ENCODE results near the gene PARD6A. TPM values are rescaled to one million over a fixed set of nuclear protein-coding genes. Genes with fewer than 3 reads are reported as not detected.

PARD6A gene
- total RNA-seq, 1 donor from 2014 or later = 3.4 TPM

GRCh38 chr16:67658849-67659674 lies 1.7 kb upstream of the PARD6A start:
- Histone ChIP-seq H3K9me3 (replicated peaks) (no peaks in the 10 kb centered on the region), H3K27me3 (ENCODE audit: low read depth) (peaks cover 23% of the 10 kb centered on the region), H3K4me3 (peak overlapping the region; percentile 89), H3K4me1 (peaks cover 30% of the 10 kb centered on the region), H3K27ac (replicated peaks) (no peak overlapping the region), H3K36me3 (peaks cover 19% of the 10 kb centered on the region)
- TF ChIP-seq CTCF (IDR thresholded peaks at IDR 0.05; ENCODE audit: borderline replicate concordance) = no peak
- no peak for DNase-seq
- intact Hi-C loops (cut with micrococcal nuclease) = no loop called here

GRCh38 chr16:67659675-67660563 lies 841 bp upstream of the PARD6A start, which contains the start of gene ACD:
Gene ACD (minus strand): TSS chr16:67660260. CDS start chr16:67660220, 40 bp downstream.
- TF ChIP-seq CTCF (IDR thresholded peaks at IDR 0.05; ENCODE audit: borderline replicate concordance) = no peak
- peak within 1 kb of the TSS; percentile 97 for H3K27ac ChIP-seq (replicated peaks)
- peak within 1 kb of the TSS; percentile 89 for H3K4me3 ChIP-seq
- peaks cover 14% of the 10 kb centered on the region for H3K27me3 ChIP-seq (ENCODE audit: low read depth)
- H3K9me3 ChIP-seq (replicated peaks) = no peaks in the 10 kb centered on the region
- peak; percentile 89 for DNase-seq
- H3K4me1 ChIP-seq = peaks cover 30% of the 10 kb centered on the region
- intact Hi-C loops (cut with micrococcal nuclease) = no loop called here
- peaks cover 19% of the 10 kb centered on the region for H3K36me3 ChIP-seq

GRCh38 chr16:67661101-67661761 lies 471 bp downstream of the PARD6A start:
- peaks cover 39% of the 10 kb centered on the region for H3K4me1 ChIP-seq
- H3K27me3 ChIP-seq (ENCODE audit: low read depth) = peaks cover 1% of the 10 kb centered on the region
- intact Hi-C loops (cut with micrococcal nuclease) = no loop called here
- no peak for DNase-seq
- H3K9me3 ChIP-seq (replicated peaks) = no peaks in the 10 kb centered on the region
- peak overlapping the region; percentile 89 for H3K4me3 ChIP-seq
- TF ChIP-seq CTCF (IDR thresholded peaks at IDR 0.05; ENCODE audit: borderline replicate concordance) = no peak
- peaks cover 19% of the 10 kb centered on the region for H3K36me3 ChIP-seq
- H3K27ac ChIP-seq (replicated peaks) = peak overlapping the region; percentile 97

GRCh38 chr16:67661886-67662652 lies 1.3 kb downstream of the PARD6A start:
- H3K27ac ChIP-seq (replicated peaks) = no peak overlapping the region
- no peak for TF ChIP-seq CTCF (IDR thresholded peaks at IDR 0.05; ENCODE audit: borderline replicate concordance)
- H3K27me3 ChIP-seq (ENCODE audit: low read depth) = no peaks in the 10 kb centered on the region
- H3K4me1 ChIP-seq = peaks cover 48% of the 10 kb centered on the region
- H3K9me3 ChIP-seq (replicated peaks) = no peaks in the 10 kb centered on the region
- intact Hi-C loops (cut with micrococcal nuclease) = no loop called here
- no peak for DNase-seq
- H3K36me3 ChIP-seq = peaks cover 15% of the 10 kb centered on the region
- H3K4me3 ChIP-seq = no peak overlapping the region
